Brain pericyte (primary cell): ENCODE data around the gene FOSL2.
A peak's percentile ranks its signal among the peaks of the same experiment; 100 is the strongest.

ENCODE experiments used
- DNase-seq: peaks from one replicate; pipeline ENCODE4 v3.0.0-alpha.2; 2012; ENCODE audit warnings: low read depth, low spot score

FOSL2 gene

DNA sequence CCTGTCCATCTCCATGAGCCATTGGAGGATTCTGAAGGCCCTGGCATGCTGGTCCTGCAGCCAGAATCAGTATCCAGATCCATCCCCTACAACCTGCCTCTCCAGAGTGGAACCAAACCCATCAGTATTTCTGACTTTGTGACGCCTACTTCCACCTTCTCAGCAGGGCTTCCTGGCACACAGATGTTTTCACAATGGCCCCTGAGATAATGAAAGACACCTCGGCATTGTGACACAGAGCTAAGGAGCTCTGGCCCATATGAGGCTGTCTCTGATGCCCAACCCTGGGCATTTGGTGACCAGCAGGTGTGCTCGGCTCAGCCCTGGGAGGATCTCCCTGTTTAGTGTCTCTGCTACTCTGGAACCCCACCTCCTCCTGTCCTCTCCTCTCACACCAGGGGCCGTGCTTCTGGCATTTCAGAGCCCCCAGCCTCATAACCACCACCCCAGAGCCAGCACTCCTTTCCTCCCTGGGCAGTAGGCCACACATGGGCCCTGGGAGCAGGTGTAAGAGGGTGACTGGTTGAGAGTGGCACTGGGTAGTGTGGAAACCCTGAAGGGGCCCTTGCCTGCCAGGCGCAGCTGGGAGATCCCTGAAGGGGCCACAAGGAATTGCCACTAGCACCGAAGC, 38.2 kb downstream of the FOSL2 start:
- DNase-seq, result no peak

GRCh38 chr2:28431741-28432140, 39.1 kb downstream of the FOSL2 start:
- DNase-seq, result no peak

DNA sequence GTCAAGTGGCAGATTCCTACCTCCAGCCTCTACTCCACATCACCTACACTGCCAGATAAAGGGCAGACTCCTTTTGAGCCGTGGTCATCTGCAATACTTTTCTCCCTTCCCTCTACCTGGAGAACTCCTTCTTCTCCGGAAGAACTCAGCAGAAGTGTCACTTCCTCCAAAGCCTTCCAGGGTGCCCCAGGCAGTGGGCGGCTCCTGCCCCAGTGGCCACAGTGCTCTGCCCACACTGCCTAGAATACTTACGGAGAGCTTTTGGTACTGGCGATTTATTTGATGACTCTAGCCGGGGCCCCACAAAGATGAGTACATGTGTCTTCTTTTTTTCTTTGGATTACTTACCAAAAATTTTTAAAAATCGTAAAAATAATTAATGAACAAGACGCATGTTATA, 39.7 kb downstream of the FOSL2 start:
- no peak for DNase-seq

- no peak for DNase-seq
These were observed 40.6 kb downstream of the FOSL2 start for GRCh38 chr2:28433215-28433614.

DNA sequence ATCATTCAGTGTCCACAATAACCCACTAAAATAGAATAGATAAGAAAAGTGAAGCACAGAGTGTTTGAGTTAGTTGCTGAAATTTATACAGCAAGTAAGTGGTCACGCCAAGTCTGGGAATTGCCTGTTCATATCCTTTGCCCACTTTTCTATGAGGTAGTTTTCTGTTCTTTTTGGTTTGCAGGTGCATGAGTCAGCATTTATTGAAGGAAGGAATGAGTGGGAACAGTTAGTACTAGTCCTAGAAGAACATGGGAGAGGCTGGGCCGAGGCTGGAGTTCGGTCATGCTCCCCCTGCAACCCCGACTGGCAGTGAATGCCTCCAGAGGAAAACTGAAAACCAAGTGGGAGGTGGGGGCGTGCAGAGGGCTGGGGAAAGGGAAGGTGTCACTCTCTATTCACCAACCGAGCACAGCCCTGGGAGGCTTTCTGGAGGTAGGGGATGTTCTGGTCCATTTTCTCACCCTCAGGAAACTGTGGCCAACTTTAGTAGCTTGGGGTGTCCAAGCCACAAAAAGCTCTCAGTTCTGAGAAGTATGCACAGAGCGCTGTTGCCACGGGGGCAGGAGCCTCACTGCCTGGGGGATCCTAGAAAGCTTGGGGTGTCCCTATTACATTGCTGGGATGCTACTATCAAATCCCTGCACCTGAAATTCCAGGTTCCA, 41.4 kb downstream of the FOSL2 start:
- DNase-seq, result no peak

DNA sequence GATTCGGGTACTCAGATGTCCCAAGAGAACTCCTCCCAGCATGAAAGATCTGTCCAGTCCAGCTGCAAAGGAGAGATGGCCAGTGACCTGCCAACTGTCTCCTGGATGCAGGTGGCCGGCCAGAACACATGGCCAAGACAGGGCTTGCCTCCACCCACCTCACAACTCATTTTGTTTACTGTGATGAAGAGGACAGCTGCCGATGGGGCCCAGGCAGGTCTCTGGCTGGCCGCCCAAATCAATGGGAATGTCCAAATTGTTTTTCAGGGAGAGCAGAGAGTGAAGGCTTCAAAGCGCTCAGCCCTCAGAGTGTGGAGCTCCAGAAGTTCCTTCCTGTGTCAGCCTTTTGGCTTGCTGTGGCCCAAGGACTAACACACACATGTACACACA, 41.9 kb downstream of the FOSL2 start:
- no peak for DNase-seq

DNA sequence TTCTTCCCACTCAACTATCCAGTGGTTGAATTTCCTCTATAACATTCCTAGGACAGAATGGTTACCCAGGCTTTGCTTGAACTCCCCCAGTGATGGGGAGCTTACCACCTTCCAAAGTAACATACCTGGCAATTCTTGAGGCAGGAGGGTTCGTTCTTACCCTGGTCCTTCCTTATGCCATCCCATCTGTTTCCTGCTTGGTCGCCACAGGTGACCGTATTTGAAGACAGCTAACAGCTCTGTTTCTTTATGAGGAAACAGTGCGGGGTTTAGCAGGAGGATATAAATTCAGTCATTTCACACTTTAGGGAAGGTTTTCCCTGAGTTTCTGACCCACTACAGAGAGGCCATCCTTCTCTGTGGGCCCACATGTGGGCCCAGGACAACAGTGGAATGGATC, 42.6 kb downstream of the FOSL2 start:
- no peak for DNase-seq

DNA sequence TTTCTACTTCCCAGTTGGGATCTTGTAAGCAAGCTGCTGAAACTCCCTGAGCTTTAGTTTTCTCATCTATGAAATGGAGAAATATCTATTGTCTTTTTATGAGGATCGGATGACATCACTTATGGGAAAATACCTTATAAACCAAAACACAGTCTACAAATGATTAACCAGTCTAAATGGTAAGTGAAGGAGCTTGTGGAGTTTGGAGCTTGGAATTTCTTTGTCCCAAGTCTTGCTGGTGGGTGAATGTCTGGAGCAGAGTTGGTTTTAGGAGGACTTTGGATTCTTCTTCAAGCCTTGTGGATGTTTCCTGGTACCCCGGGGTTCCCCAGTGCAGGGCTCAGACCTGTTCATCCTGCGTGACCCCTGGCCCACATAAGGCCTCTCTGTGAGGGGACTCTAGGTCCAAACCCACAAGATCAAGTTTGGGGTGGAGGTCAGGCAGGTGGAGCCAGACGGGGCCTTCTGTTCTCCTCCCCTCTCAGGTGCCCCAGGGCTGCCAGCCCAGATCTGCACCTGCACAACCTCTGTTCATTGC, 43.2 kb downstream of the FOSL2 start:
- DNase-seq, result no peak

DNA sequence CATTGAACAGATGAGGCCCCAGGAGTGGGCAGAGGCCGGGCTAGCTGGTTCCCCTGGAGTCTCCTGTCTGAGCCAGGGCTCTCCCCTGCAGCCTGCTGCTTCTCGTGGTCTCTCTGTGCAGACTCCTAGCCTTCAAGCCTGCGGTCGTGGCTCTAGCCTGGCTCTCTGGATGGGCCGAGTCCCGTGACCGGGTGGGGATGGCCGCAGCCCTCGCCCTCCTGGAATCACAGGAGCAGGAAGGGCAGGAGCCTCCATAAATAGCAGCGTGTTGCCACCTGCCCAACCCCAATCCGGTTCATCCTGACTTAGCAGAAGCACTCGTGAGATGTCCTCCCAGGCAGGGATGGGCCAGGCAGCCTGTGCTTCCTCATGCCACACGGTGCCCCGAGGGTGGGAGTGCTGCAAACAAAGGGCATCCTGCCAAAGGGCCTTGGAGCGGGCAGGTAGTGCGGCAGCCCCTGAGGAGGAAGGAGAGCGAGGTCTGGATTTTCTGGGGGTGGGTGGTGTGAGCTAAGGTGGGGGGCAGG, 43.9 kb downstream of the FOSL2 start:
- no peak for DNase-seq

GRCh38 chr2:28437149-28437835, 44.6 kb downstream of the FOSL2 start:
- DNase-seq, result no peak

GRCh38 chr2:28437918-28438317, 45.3 kb downstream of the FOSL2 start:
- DNase-seq, result no peak

- DNase-seq, result no peak
These were observed 45.9 kb downstream of the FOSL2 start for GRCh38 chr2:28438532-28439063.

- no peak for DNase-seq
These were observed 46.5 kb downstream of the FOSL2 start for GRCh38 chr2:28439127-28439526.

- no peak for DNase-seq
These were observed 47.1 kb downstream of the FOSL2 start for GRCh38 chr2:28439763-28440162.

DNA sequence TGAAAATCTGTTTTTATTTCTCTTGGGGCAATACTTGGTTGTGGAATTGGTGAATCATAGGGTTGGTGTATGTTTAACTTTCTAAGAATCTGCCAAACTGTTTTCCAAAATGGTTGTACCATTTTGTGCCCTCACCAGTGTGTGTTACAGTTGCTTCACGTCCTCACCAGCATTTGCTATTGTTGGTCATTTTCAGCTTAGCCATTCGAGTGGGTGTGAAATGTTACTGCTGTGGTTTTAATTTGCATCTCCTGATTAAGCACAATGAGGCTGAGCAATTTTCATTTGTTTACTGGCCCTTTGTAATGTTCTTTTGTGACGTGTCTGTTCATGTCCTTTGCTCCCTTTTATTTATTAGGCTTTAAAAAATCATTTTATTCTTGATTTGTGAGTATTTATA, 49.7 kb downstream of the FOSL2 start:
- no peak for DNase-seq

GRCh38 chr2:28444956-28445355, 52.3 kb downstream of the FOSL2 start:
- DNase-seq, result no peak

DNA sequence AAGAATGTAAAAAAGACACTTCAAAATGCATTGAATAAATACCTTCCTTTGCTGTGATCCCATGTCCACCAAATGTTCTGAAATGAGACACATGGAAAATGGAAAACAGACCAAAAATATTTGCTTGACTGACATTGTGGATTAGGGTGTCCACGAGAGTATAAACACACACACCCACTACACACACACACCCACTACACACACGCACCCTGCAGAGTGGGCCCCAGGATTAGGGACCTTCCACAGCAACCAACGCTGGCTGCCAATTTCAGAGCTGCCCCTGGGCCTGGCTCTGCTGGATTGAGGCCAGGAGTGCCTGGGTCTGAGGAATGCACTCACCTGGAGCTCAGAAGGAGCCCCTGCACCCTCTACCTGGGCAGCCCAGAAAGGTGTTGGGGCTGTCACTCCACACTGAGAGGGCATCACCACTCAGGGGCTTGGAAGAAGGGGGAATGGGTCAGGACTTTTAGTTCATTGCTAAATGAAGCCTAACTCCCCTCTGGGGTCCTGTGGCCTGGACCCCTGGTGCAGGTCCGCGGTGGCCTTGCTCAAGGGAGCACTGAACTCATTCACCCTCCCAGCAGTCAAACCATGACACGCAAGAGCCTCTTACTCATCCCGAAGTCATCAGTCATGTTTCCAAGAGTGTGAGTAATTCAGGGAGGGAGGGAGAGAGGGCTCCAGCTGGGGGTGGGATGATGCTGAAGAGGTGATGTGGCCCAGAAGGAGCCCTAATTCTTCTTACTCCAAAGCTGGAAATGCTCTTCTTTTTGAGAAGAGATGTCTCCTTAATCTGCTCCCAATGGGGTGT, 53.0 kb downstream of the FOSL2 start:
- DNase-seq, result peak; percentile 64

DNA sequence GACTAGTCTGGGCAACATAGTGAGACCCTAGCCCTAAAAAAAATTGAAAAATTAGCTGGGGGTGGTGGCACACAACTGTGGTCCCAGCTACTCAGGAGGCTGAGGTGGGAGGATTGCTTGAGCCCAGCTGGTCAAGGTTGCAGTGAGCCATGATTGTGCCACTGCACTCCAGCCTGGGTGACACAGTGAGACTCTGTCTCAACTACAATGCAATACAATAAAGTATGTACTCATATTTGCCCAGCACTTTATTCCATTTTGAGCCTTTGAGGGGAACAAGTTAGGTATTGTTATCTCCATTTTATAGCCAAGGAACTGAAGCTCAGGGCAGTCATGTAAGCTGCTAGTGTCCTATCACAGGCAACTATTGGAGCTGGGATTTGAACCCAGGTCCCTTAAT, 53.9 kb downstream of the FOSL2 start:
- DNase-seq, result no peak

- no peak for DNase-seq
These were observed 54.4 kb downstream of the FOSL2 start for GRCh38 chr2:28447086-28447485.

- no peak for DNase-seq
These were observed 55.5 kb downstream of the FOSL2 start for GRCh38 chr2:28447943-28448792.

DNA sequence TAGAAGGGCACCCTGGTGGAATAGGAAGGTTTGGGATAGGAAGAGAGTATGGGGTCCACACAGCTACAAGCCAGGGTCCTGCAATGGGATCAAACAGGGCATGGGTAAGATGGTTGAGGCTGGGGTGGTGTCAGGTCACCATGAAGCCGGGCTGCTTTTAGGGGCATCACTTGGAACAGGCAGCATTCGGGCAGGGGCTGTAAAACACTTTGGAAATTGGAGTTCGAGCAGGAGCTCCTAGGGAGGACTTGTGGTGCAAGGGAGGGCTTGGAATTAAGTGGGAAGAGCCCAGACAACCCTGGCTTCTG, 56.1 kb downstream of the FOSL2 start:
- no peak for DNase-seq
